ENCODE results near the gene ACP2.

- TF ChIP-seq, protein P1, sequence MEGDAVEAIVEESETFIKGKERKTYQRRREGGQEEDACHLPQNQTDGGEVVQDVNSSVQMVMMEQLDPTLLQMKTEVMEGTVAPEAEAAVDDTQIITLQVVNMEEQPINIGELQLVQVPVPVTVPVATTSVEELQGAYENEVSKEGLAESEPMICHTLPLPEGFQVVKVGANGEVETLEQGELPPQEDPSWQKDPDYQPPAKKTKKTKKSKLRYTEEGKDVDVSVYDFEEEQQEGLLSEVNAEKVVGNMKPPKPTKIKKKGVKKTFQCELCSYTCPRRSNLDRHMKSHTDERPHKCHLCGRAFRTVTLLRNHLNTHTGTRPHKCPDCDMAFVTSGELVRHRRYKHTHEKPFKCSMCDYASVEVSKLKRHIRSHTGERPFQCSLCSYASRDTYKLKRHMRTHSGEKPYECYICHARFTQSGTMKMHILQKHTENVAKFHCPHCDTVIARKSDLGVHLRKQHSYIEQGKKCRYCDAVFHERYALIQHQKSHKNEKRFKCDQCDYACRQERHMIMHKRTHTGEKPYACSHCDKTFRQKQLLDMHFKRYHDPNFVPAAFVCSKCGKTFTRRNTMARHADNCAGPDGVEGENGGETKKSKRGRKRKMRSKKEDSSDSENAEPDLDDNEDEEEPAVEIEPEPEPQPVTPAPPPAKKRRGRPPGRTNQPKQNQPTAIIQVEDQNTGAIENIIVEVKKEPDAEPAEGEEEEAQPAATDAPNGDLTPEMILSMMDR (IDR thresholded peaks at IDR 0.05), result no peak
- TF ChIP-seq POLR2A (IDR thresholded peaks at IDR 0.05), result no peak
These were observed 3.9 kb downstream of the ACP2 start for GRCh38 chr11:47244448-47245350.

All from esophagus squamous epithelium (tissue), 4 donors.